ENCODE results near the gene PKM.
A peak's percentile ranks its signal among the peaks of the same experiment; 100 is the strongest.
"Not testable (repeated sequence)": the region's sequence is repeated elsewhere in the genome, so short reads cannot be mapped to it uniquely, and the experiment has no call there.

The PKM gene

DNA sequence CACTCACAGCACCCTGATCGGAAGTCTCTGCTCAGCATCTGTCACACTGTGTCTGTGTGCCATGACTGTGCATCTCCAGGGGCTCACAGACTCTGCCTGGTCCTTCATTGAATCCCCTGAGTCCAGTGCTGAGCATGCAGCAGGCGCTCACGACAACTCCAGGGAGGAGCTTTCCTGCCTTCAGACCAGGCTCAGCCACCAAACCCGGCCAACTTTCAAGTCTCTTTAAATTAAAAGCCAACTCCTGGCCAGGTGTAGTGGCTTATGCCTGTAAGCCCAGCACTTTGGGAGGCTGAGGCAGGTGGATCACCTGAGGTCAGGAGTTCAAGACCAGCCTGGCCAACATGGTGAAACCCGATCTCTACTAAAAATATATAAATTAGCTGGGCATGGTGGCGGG is 57.6 kb downstream of the PKM start:
- Histone ChIP-seq H3K36me3 (ENCODE audit: control insufficient read depth in 1 of 2, insufficient read depth in 2 of 2, low read length in 2 of 2) (no peaks in the 10 kb centered on the region), H2BK120ac (ENCODE audit: insufficient read depth, low read length, poor library complexity) (no peak overlapping the region)

DNA sequence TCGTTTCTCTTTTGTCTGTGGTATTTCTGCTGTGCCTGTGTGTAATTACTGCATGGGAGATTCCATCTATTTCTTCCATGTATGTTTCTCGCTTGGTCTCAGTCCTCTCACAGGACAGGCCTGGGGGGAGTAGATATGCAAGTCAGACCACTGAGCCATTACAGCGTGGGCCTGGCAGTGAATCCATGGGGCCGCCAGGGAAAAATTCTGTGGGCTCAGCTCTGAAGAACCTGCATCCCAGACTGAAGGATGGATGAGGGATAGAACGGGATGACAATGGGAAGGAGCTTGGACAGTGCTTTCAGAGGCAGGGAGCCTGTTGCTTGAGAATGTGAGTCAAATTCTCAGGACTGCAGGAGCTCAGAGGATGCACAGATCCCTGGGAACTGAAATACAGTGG is 58.2 kb downstream of the PKM start:
- peaks cover 23% of the 10 kb centered on the region for H3K79me1 ChIP-seq (ENCODE audit: low read length)
- H4K12ac ChIP-seq (ENCODE audit: low read depth, low read length): no peak overlapping the region
- DNase-seq: no peak
- H3K36me3 ChIP-seq (ENCODE audit: control insufficient read depth in 1 of 2, insufficient read depth in 2 of 2, low read length in 2 of 2): no peaks in the 10 kb centered on the region
- H3K23ac ChIP-seq (ENCODE audit: low read length): no peak overlapping the region
- H2BK12ac ChIP-seq (ENCODE audit: low read length): no peak overlapping the region
- H4K8ac ChIP-seq (ENCODE audit: low read depth, low read length): no peak overlapping the region
- H2BK120ac ChIP-seq (ENCODE audit: insufficient read depth, low read length, poor library complexity): no peak overlapping the region
- peaks cover 11% of the 10 kb centered on the region for H3K79me2 ChIP-seq (ENCODE audit: control insufficient read depth, insufficient read depth, low read length, poor library complexity)
- WGBS (ENCODE audit: extremely low coverage, insufficient coverage, insufficient read length): no CpG with 5 or more reads among the region's 5 CpGs
- H2BK5ac ChIP-seq (ENCODE audit: low read depth, low read length, poor library complexity): no peak overlapping the region
- H4K91ac ChIP-seq (ENCODE audit: low read depth, low read length): no peak overlapping the region
- no peak overlapping the region for H3K27ac ChIP-seq (ENCODE audit: low read depth, low read length)
- H3K4me3 ChIP-seq (ENCODE audit: low read depth, low read length): no peak overlapping the region
- H3K4me1 ChIP-seq (ENCODE audit: control insufficient read depth in 1 of 2, insufficient read depth in 2 of 2, low read length in 2 of 2): peaks cover 29 to 36% of the 10 kb centered on the region in 2 experiments
- no peaks in the 10 kb centered on the region for H3K27me3 ChIP-seq (ENCODE audit: insufficient read depth, low read length)
- H3K18ac ChIP-seq (ENCODE audit: low read length): no peak overlapping the region
- H2AFZ ChIP-seq (ENCODE audit: insufficient read depth, low read length, poor library complexity): no peak overlapping the region
- H3K4ac ChIP-seq (ENCODE audit: low read depth, low read length): no peak overlapping the region
- no peak overlapping the region for H3K4me2 ChIP-seq (ENCODE audit: low read length)
- no peak overlapping the region for H3K14ac ChIP-seq (ENCODE audit: low read length)
- H3K9ac ChIP-seq (ENCODE audit: low read length): no peak overlapping the region
- H2AK5ac ChIP-seq (ENCODE audit: low read length): no peak overlapping the region
- no peaks in the 10 kb centered on the region for H3K9me3 ChIP-seq (ENCODE audit: insufficient read depth, low read depth, low read length)

More for the DNA sequence above, 57.6 kb downstream of the PKM start:
- peaks cover 31 to 36% of the 10 kb centered on the region in 2 experiments for H3K4me1 ChIP-seq (ENCODE audit: control insufficient read depth in 1 of 2, insufficient read depth in 2 of 2, low read length in 2 of 2)
- H3K27ac ChIP-seq (ENCODE audit: low read depth, low read length): no peak overlapping the region
- no peak for DNase-seq
- H2AFZ ChIP-seq (ENCODE audit: insufficient read depth, low read length, poor library complexity): no peak overlapping the region
- no peak overlapping the region for H2AK5ac ChIP-seq (ENCODE audit: low read length)
- no peak overlapping the region for H3K4me2 ChIP-seq (ENCODE audit: low read length)
- WGBS (ENCODE audit: extremely low coverage, insufficient coverage, insufficient read length): no CpG with 5 or more reads among the region's 6 CpGs
- no peak overlapping the region for H2BK12ac ChIP-seq (ENCODE audit: low read length)
- H4K12ac ChIP-seq (ENCODE audit: low read depth, low read length): no peak overlapping the region
- H3K79me1 ChIP-seq (ENCODE audit: low read length): peaks cover 22% of the 10 kb centered on the region
- no peak overlapping the region for H4K91ac ChIP-seq (ENCODE audit: low read depth, low read length)
- H3K23ac ChIP-seq (ENCODE audit: low read length): peak overlapping the region; percentile 55
- no peak overlapping the region for H4K8ac ChIP-seq (ENCODE audit: low read depth, low read length)
- H3K79me2 ChIP-seq (ENCODE audit: control insufficient read depth, insufficient read depth, low read length, poor library complexity): peaks cover 11% of the 10 kb centered on the region
- no peak overlapping the region for H3K4ac ChIP-seq (ENCODE audit: low read depth, low read length)
- H2BK5ac ChIP-seq (ENCODE audit: low read depth, low read length, poor library complexity): no peak overlapping the region
- H3K14ac ChIP-seq (ENCODE audit: low read length): peak overlapping the region; percentile 21
- H3K27me3 ChIP-seq (ENCODE audit: insufficient read depth, low read length): no peaks in the 10 kb centered on the region
- no peak overlapping the region for H3K9ac ChIP-seq (ENCODE audit: low read length)
- H3K4me3 ChIP-seq (ENCODE audit: low read depth, low read length): no peak overlapping the region
- H3K9me3 ChIP-seq (ENCODE audit: insufficient read depth, low read depth, low read length): no peaks in the 10 kb centered on the region
- no peak overlapping the region for H3K18ac ChIP-seq (ENCODE audit: low read length)

DNA sequence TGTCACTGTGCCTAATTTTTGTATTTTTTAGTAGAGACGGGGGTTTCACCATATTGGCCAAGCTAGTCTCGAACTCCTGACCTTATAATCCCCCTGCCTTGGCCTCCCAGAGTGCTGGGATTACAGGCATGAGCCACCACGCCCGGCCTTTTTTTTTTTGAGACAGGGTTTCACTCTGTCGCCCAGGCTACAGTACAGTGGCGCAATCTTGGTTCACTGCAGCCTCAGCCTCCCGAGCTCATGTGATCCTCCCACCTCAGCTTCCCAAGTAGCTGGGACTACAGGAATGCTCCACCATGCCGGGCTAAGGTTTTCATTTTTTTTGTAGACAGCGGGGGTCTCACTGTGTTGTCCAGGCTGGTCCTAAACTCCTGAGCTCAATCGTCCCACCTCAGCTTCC is 59.0 kb downstream of the PKM start:
- H2BK120ac ChIP-seq (ENCODE audit: insufficient read depth, low read length, poor library complexity); H2BK12ac ChIP-seq (ENCODE audit: low read length); H2AK5ac ChIP-seq (ENCODE audit: low read length); H3K27me3 ChIP-seq (ENCODE audit: insufficient read depth, low read length); H3K4me2 ChIP-seq (ENCODE audit: low read length); H4K91ac ChIP-seq (ENCODE audit: low read depth, low read length); H4K12ac ChIP-seq (ENCODE audit: low read depth, low read length); H3K4me3 ChIP-seq (ENCODE audit: low read depth, low read length); H3K23ac ChIP-seq (ENCODE audit: low read length); H3K9me3 ChIP-seq (ENCODE audit: insufficient read depth, low read depth, low read length); H3K36me3 ChIP-seq (ENCODE audit: control insufficient read depth in 1 of 2, insufficient read depth in 2 of 2, low read length in 2 of 2); H2AFZ ChIP-seq (ENCODE audit: insufficient read depth, low read length, poor library complexity); H3K14ac ChIP-seq (ENCODE audit: low read length); H3K18ac ChIP-seq (ENCODE audit: low read length); H3K4ac ChIP-seq (ENCODE audit: low read depth, low read length); H3K9ac ChIP-seq (ENCODE audit: low read length); H3K27ac ChIP-seq (ENCODE audit: low read depth, low read length); H2BK5ac ChIP-seq (ENCODE audit: low read depth, low read length, poor library complexity); H4K8ac ChIP-seq (ENCODE audit: low read depth, low read length): not testable (repeated sequence)
- WGBS (ENCODE audit: extremely low coverage, insufficient coverage, insufficient read length): no CpG with 5 or more reads among the region's 10 CpGs
- DNase-seq: peak; percentile 60 to 66
- Histone ChIP-seq H3K79me1 (ENCODE audit: low read length) (peaks cover 30% of the 10 kb centered on the region), H3K79me2 (ENCODE audit: control insufficient read depth, insufficient read depth, low read length, poor library complexity) (peaks cover 13% of the 10 kb centered on the region), H3K4me1 (ENCODE audit: control insufficient read depth in 1 of 2, insufficient read depth in 2 of 2, low read length in 2 of 2) (peaks cover 34 to 43% of the 10 kb centered on the region in 2 experiments)

DNA sequence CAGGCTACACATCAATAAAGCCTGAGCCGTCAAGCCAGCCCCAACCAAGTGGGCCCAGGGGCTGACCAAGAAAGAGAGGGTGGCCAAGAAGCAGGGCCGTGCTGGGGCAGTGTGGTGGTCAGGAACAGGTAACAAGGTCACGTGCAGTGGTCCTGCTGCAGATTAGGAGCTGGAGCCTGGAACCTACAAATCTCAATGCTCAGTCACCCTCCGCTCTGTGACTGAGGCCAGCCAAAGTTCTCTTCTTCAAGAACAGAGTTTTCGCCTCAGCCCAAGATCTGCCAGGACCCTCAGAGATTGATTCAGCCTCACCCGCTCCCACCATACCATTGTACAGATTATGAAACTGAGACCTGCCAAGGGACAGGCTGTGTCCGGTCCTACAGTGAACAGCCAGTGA is 60.3 kb downstream of the PKM start:
- Histone ChIP-seq H3K36me3 (ENCODE audit: control insufficient read depth in 1 of 2, insufficient read depth in 2 of 2, low read length in 2 of 2) (peaks cover 0 to 5% of the 10 kb centered on the region in 2 experiments), H3K23ac (ENCODE audit: low read length) (no peak overlapping the region), H2AK5ac (ENCODE audit: low read length) (peak overlapping the region; percentile 84), H2BK12ac (ENCODE audit: low read length) (peak overlapping the region; percentile 90), H3K27me3 (ENCODE audit: insufficient read depth, low read length) (no peaks in the 10 kb centered on the region), H3K18ac (ENCODE audit: low read length) (peak overlapping the region; percentile 50), H4K91ac (ENCODE audit: low read depth, low read length) (peak overlapping the region; percentile 90), H3K4me3 (ENCODE audit: low read depth, low read length) (no peak overlapping the region), H3K14ac (ENCODE audit: low read length) (peak overlapping the region; percentile 70), H3K27ac (ENCODE audit: low read depth, low read length) (peak overlapping the region; percentile 83), H3K4ac (ENCODE audit: low read depth, low read length) (peak overlapping the region; percentile 59), H4K8ac (ENCODE audit: low read depth, low read length) (peak overlapping the region; percentile 63), H2AFZ (ENCODE audit: insufficient read depth, low read length, poor library complexity) (no peak overlapping the region), H3K4me2 (ENCODE audit: low read length) (no peak overlapping the region), H3K9me3 (ENCODE audit: insufficient read depth, low read depth, low read length) (no peaks in the 10 kb centered on the region), H2BK5ac (ENCODE audit: low read depth, low read length, poor library complexity) (peak overlapping the region; percentile 85), H2BK120ac (ENCODE audit: insufficient read depth, low read length, poor library complexity) (peak overlapping the region; percentile 84), H3K79me2 (ENCODE audit: control insufficient read depth, insufficient read depth, low read length, poor library complexity) (peaks cover 13% of the 10 kb centered on the region), H3K9ac (ENCODE audit: low read length) (peak overlapping the region; percentile 35), H4K12ac (ENCODE audit: low read depth, low read length) (no peak overlapping the region), H3K79me1 (ENCODE audit: low read length) (peaks cover 36% of the 10 kb centered on the region), H3K4me1 (ENCODE audit: control insufficient read depth in 1 of 2, insufficient read depth in 2 of 2, low read length in 2 of 2) (peaks cover 39 to 50% of the 10 kb centered on the region in 2 experiments)
- peak in 1 of 2 donors; percentile 6 for DNase-seq
- no CpG with 5 or more reads among the region's 7 CpGs for WGBS (ENCODE audit: extremely low coverage, insufficient coverage, insufficient read length)

Measured in trophoblast cell (in vitro differentiated cells and primary cell).